Measurements from ENCODE around the gene ENTPD2.

GRCh38 chr9:137012694-137013570 is 40.9 kb downstream of the ENTPD2 start:
- no peak for TF ChIP-seq CTCF (conservative IDR thresholded peaks at IDR 0.05)
- TF ChIP-seq ZFX (IDR thresholded peaks at IDR 0.05), result no peak
